Measurements from ENCODE around the gene ERC2.

ERC2 gene

GRCh38 chr3:55601366-55602080, 866.7 kb downstream of the ERC2 start:
- DNase-seq: no peak

GRCh38 chr3:55598224-55598623, 870.0 kb downstream of the ERC2 start:
- no peak for DNase-seq

GRCh38 chr3:55597641-55598040, 870.6 kb downstream of the ERC2 start:
- no peak for DNase-seq

- no peak for DNase-seq
These were observed 872.1 kb downstream of the ERC2 start for GRCh38 chr3:55596212-55596611.

- no peak for DNase-seq
These were observed 872.8 kb downstream of the ERC2 start for GRCh38 chr3:55595420-55595819.

GRCh38 chr3:55592572-55592971, 875.7 kb downstream of the ERC2 start:
- no peak for DNase-seq

- DNase-seq: no peak
These were observed 876.4 kb downstream of the ERC2 start for GRCh38 chr3:55591888-55592287.

- no peak for DNase-seq
These were observed 880.0 kb downstream of the ERC2 start for GRCh38 chr3:55588146-55588765.

- no peak for DNase-seq
These were observed 882.4 kb downstream of the ERC2 start for GRCh38 chr3:55585856-55586255.

GRCh38 chr3:55584716-55585368, 883.4 kb downstream of the ERC2 start:
- no peak for DNase-seq

- no peak for DNase-seq
These were observed 884.2 kb downstream of the ERC2 start for GRCh38 chr3:55584030-55584429.

GRCh38 chr3:55583475-55583874, 884.8 kb downstream of the ERC2 start:
- no peak for DNase-seq

- peak; percentile 50 for DNase-seq
These were observed 888.8 kb downstream of the ERC2 start for GRCh38 chr3:55579496-55579895.

GRCh38 chr3:55576621-55577388, 891.5 kb downstream of the ERC2 start:
- no peak for DNase-seq

GRCh38 chr3:55574671-55575070, 893.6 kb downstream of the ERC2 start:
- DNase-seq: no peak

GRCh38 chr3:55572816-55573215, 895.5 kb downstream of the ERC2 start:
- DNase-seq: no peak

GRCh38 chr3:55571913-55572312, 896.4 kb downstream of the ERC2 start:
- no peak for DNase-seq

- DNase-seq: no peak
These were observed 897.0 kb downstream of the ERC2 start for GRCh38 chr3:55571216-55571813.

- DNase-seq: no peak
These were observed 898.0 kb downstream of the ERC2 start for GRCh38 chr3:55570271-55570711.

- no peak for DNase-seq
These were observed 899.2 kb downstream of the ERC2 start for GRCh38 chr3:55569033-55569599.

- DNase-seq: no peak
These were observed 900.7 kb downstream of the ERC2 start for GRCh38 chr3:55567615-55568014.

GRCh38 chr3:55567121-55567520, 901.1 kb downstream of the ERC2 start:
- DNase-seq: no peak

GRCh38 chr3:55565521-55565920, 902.7 kb downstream of the ERC2 start:
- DNase-seq: no peak

Data from right hindlimb (tissue), 1 donor.